Activated effector memory CD4-positive, alpha-beta T cell treated with anti-CD3 and anti-CD28 coated beads, Interleukin-2, amount 50 U/mL, for 16 hours (primary cell): Measurements from ENCODE around the gene NKX2-3.

ENCODE experiments used
- DNase-seq: peaks from one replicate; pipeline ENCODE4 v3.0.0-alpha.2; 2020

NKX2-3 gene

GRCh38 chr10:99526861-99527504, 5.8 kb upstream of the NKX2-3 start:
- no peak for DNase-seq

DNA sequence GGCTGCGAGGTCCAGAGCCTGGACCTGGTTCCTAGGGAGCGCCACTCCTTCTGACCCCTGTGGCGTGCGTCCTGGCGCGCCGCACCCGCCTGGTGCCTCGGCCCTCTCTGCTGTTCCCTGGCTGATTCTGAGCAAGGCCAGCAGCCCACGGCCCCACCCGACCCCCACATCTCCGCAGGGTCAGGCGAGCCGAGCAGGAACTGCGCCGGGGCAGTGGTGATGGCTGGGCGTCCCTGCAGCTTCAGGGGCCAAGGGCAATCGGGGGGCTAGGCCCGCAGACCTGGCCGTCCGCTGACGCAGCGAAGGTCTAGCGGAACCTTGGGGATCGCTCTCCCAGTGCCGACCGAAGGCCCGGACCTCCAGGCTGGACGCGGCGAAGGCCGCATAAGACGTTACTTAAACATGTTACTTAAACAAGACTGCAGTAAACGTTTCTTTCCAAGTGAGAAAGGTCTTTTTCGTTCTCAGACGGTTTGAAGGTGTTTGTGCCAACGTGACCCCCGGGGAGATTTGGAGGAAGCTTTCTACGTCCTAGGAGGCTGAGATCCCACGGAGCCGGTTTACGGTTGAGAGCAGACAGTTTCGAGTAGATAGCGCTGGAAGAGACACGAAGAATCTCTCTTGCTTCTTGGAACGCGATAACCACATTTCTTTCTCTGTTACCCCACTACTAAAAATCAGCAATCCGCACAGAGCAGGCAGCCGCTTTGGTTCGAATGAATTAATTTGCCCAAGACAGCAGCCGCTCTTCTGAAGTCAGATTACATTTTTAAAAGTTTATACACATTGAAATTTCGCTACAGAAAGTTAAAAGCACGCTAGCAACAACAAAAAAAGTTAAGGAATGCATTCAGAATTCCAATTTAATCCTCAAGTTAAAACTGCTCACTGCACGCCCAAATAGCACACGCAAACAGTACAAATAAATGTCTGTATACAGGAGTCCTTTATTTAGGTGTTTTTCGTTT, 4.9 kb upstream of the NKX2-3 start:
- DNase-seq: no peak

GRCh38 chr10:99528494-99529441, 4.0 kb upstream of the NKX2-3 start:
- DNase-seq: no peak

DNA sequence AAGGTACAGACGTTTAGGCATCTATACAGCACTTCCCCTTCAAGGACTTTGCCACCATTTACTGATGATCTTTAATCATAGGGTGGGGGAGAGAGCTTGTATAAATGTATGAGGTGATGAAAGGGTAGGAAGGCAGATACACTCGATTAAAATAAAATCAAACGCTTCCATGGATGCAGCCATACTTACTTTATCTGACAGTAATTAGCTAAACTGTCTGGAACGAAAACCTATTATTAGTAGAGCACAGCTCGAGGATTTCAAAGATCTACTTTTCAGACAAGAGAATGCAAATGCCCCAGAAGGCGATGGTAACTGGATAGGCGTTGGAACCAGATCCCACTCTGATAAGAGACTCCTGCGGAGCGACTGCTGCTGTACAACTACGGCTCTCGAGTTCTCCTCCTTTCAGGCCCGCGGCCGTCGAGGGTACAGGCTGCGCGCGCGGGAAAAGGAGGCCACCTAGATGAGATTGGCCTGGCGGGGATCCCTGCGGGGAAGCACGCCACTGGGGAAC, 3.1 kb upstream of the NKX2-3 start:
- DNase-seq: no peak

GRCh38 chr10:99530108-99531025, 2.4 kb upstream of the NKX2-3 start:
- DNase-seq: no peak

DNA sequence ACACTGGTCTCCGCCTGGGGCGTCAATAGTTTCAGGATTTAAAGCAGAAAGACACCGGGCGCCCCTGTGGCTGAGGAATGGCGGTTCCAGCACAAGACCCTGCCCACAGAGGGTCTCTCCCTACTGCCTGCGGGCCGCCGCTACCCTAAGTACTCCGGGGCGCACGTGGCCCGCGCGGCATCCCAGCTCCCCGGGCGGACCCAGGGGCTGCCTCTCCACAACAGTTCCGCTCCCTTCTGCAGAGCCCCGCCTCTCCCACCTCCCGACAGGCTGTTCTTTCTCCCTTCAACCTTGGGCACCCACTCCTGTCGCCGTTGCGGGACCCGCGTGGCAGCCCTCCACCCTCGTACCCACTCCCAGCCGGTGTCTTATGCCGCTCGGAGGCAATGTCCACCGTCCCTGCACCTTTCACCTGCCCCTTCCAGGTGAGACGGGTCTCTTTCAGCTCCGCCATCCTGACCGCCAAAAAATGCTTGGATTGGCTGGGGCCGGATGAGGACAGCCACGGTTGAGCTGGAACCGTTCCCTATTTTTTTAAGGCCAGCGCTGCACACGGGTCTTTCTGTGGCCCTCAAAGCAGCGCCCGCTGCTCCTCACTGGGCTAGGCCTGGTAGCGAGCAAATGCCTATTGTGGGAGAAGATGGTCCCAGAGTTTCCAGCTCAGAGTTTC, 1.6 kb upstream of the NKX2-3 start:
- DNase-seq: no peak

GRCh38 chr10:99531696-99532593, 797 bp upstream of the NKX2-3 start:
- no peak for DNase-seq

- no peak for DNase-seq
These were observed 1.0 kb downstream of the NKX2-3 start for GRCh38 chr10:99533496-99534449.

DNA sequence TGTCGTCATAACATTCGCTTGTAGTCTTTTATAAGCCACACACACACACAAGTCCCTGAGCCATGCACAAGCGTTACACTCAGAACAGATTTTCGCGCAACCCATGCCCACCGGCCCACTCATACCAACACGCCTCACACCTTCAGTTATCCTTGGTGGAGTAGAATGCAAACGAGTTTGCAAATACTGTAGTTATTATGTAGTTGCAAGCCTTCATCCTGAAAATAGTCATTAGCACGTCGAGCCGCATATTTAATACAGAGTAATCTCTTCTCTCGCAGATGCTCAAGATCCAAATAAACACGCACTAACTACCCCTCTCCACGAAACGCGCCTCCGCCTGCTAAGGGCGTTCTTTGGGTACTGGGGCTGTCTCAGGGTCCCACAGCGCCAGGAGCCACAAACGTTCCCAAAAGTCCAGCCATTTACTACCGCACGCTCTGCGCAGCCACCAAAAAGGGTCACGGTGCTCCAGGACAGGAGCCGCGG, 1.8 kb downstream of the NKX2-3 start:
- no peak for DNase-seq

DNA sequence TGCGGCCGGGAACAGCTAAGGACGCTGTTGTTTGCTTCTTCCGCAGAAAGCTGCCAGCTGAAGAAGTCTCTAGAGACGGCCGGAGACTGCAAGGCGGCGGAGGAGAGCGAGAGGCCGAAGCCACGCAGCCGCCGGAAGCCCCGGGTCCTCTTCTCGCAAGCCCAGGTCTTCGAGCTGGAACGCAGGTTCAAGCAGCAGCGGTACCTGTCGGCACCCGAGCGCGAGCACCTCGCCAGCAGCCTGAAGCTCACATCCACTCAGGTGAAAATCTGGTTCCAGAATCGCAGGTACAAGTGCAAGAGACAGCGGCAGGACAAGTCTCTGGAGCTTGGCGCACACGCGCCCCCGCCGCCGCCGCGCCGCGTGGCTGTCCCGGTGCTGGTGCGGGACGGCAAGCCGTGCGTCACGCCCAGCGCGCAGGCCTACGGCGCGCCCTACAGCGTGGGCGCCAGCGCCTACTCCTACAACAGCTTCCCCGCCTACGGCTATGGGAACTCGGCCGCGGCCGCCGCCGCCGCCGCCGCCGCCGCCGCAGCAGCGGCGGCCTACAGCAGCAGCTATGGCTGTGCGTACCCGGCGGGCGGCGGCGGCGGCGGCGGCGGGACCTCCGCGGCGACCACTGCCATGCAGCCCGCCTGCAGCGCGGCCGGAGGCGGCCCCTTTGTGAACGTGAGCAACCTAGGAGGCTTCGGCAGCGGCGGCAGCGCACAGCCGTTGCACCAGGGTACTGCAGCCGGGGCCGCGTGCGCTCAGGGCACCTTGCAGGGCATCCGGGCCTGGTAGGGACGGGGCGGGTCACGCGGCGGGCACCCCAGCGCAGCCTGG, 2.4 kb downstream of the NKX2-3 start:
- no peak for DNase-seq

- DNase-seq: no peak
These were observed 3.1 kb downstream of the NKX2-3 start for GRCh38 chr10:99535764-99536337.

- DNase-seq: no peak
These were observed 3.8 kb downstream of the NKX2-3 start for GRCh38 chr10:99536338-99537085.

DNA sequence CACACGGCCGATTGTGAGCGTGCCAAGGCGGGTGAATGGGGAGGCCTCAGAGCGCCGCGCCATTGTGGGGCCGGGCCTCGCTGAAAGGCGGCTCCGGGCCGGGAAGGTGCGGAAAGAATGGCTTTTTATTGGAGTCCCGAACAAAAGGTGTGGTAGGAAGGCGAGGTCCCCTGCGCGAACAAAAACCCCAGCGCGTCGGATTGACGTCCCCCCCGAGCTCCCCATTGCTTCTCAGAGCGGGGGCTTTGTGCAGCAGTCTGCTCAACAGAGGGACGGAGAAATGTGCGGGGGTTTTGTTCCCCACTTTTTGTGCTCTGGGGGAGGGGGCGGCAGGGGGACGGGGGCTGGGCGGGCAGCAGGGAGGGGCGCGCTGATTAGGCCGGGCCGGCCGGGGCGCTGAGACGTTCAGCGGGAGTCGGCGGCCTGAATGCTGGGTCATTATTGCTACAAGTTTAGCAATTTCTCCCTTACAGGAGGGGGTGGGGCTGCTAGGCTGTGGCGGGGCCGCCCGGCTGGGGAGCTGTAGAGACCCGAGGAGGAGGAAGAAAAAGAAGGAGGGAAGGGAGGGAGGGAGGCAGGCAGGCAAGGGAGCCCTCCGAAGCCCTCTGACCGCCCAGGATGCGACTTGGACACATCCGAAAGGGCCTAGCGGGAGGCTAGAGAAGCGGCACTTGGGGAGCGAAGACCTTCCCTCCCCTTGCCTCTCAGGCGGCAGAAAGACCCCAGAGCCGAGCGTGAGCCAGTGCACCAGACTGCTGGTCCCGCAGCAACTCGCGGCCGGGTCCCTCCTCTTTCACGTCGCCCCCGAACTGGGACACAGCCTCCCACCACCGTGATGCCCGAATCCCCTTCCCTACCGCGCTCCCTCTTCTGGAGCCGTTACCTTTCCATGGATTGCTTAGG, 4.6 kb downstream of the NKX2-3 start:
- no peak for DNase-seq

- DNase-seq: no peak
These were observed 5.5 kb downstream of the NKX2-3 start for GRCh38 chr10:99537989-99538917.
